SK-N-SH treated with all-trans-retinoic acid at 6 μM for 48 hours (cell line): ENCODE measurements around the gene PDAP1.
A peak's percentile ranks its signal among the peaks of the same experiment; 100 is the strongest.

ENCODE experiments used
- ATAC-seq: fragments of 200-7000 bp; cut with Tn5 transposase; 3 replicates; pipeline ENCODE4 v1.9.1; 2020; ENCODE audit warnings: mild to moderate bottlenecking, moderate library complexity
- ARNTL ChIP-seq: fragments of 450-650 bp; formaldehyde crosslinking; IDR thresholded peaks from 2 replicates; pipeline ENCODE4 v1.5.0; 2020; ENCODE audit warnings: low read depth, mild to moderate bottlenecking, moderate library complexity, borderline replicate concordance
- BACH2 ChIP-seq: fragments of 250-450 bp; sonication (Bioruptor Pico); IDR thresholded peaks from 2 replicates; pipeline ENCODE4 v1.9.0; 2021; ENCODE audit warnings: mild to moderate bottlenecking, borderline replicate concordance
- CREB5 ChIP-seq: fragments of 250-450 bp; sonication (Bioruptor Pico); IDR thresholded peaks from 2 replicates; pipeline ENCODE4 v1.5.1; 2020; ENCODE audit warnings: low read depth, mild to moderate bottlenecking, moderate library complexity
- CSDC2 ChIP-seq: fragments of 250-450 bp; sonication (Bioruptor Pico); IDR thresholded peaks from 2 replicates; pipeline ENCODE4 v1.5.0; 2020; ENCODE audit warnings: mild to moderate bottlenecking, moderate library complexity
- CSRNP3 ChIP-seq: fragments of 250-450 bp; sonication (Bioruptor Pico); IDR thresholded peaks from 2 replicates; pipeline ENCODE4 v1.5.1; 2021; ENCODE audit warnings: mild to moderate bottlenecking, moderate library complexity
- ESRRG ChIP-seq: fragments of 250-450 bp; sonication (Bioruptor Pico); IDR thresholded peaks from 2 replicates; pipeline ENCODE4 v1.6.1; 2021; ENCODE audit warnings: mild to moderate bottlenecking
- GLIS3 ChIP-seq: fragments of 250-450 bp; sonication (Bioruptor Pico); IDR thresholded peaks from 2 replicates; pipeline ENCODE4 v1.5.0; 2020; ENCODE audit warnings: mild to moderate bottlenecking, moderate library complexity
- ISL1 ChIP-seq: fragments of 250-450 bp; sonication (Bioruptor Pico); IDR thresholded peaks from 2 replicates; pipeline ENCODE4 v2.1.2; 2022; ENCODE audit warnings: mild to moderate bottlenecking, moderate library complexity
- OSR1 ChIP-seq: fragments of 250-450 bp; sonication (Bioruptor Pico); IDR thresholded peaks from 2 replicates; pipeline ENCODE4 v1.8.0; 2022; ENCODE audit warnings: moderate library complexity, mild to moderate bottlenecking, inconsistent platforms
- PATZ1 ChIP-seq: fragments of 250-450 bp; sonication (Bioruptor Pico); IDR thresholded peaks from 2 replicates; pipeline ENCODE4 v1.8.0; 2020; ENCODE audit warnings: mild to moderate bottlenecking, moderate library complexity, borderline replicate concordance
- PPARA ChIP-seq: fragments of 250-450 bp; sonication (Bioruptor Pico); IDR thresholded peaks from 2 replicates; pipeline ENCODE4 v1.5.0; 2020; ENCODE audit warnings: mild to moderate bottlenecking, borderline replicate concordance
- SNAI2 ChIP-seq: fragments of 250-450 bp; sonication (Bioruptor Pico); IDR thresholded peaks from 2 replicates; pipeline ENCODE4 v1.5.0; 2020; ENCODE audit warnings: mild to moderate bottlenecking, moderate library complexity
- TCF4 ChIP-seq: fragments of 250-450 bp; sonication (Bioruptor Pico); IDR thresholded peaks from 2 replicates; pipeline ENCODE4 v1.8.0; 2021; ENCODE audit warnings: mild to moderate bottlenecking, moderate library complexity, borderline replicate concordance
- TOX ChIP-seq: fragments of 250-450 bp; sonication (Bioruptor Pico); IDR thresholded peaks from 2 replicates; pipeline ENCODE4 v1.8.0; 2021; ENCODE audit warnings: mild to moderate bottlenecking, moderate library complexity, borderline replicate concordance
- ZC3H10 ChIP-seq: fragments of 250-450 bp; sonication (Bioruptor Pico); IDR thresholded peaks from 2 replicates; pipeline ENCODE4 v1.5.1; 2021; ENCODE audit warnings: mild to moderate bottlenecking, moderate library complexity
- ZFP3 ChIP-seq: fragments of 250-450 bp; sonication (Bioruptor Pico); IDR thresholded peaks from 2 replicates; pipeline ENCODE4 v1.5.0; 2020; ENCODE audit warnings: mild to moderate bottlenecking, moderate library complexity
- ZFP30 ChIP-seq: fragments of 450-650 bp; formaldehyde crosslinking; IDR thresholded peaks from 2 replicates; pipeline ENCODE4 v1.5.0; 2022; ENCODE audit warnings: mild to moderate bottlenecking, moderate library complexity
- ZNF565 ChIP-seq: fragments of 450-650 bp; formaldehyde crosslinking; conservative IDR thresholded peaks from 2 replicates; pipeline ENCODE4 v1.5.0; 2020; ENCODE audit warnings: low read depth, mild to moderate bottlenecking, moderate library complexity
- ZNF70 ChIP-seq: fragments of 450-650 bp; formaldehyde crosslinking; IDR thresholded peaks from 2 replicates; pipeline ENCODE4 v1.5.0; 2020; ENCODE audit warnings: mild to moderate bottlenecking, moderate library complexity

Gene PDAP1

GRCh38 chr7:99408379-99409191 lies at the start of gene PDAP1, which contains the start of gene BUD31:
Gene PDAP1, minus strand, starts transcription at chr7:99408597. Its CDS starts 49 bp downstream, at chr7:99408548.
Gene BUD31, plus strand, starts transcription at chr7:99408969. Its CDS starts 2,124 bp downstream, at chr7:99411093.
- peak; percentile 82; the same call in 1 of the 2 replicates for TF ChIP-seq BACH2
- no peak for TF ChIP-seq ZNF70
- no peak for TF ChIP-seq ZC3H10 (CRISPR knock-in tag)
- peak; percentile 71; the same call in 1 of the 2 replicates for TF ChIP-seq CREB5 (CRISPR knock-in tag)
- ATAC-seq: peak; percentile 88

GRCh38 chr7:99457650-99458493 lies 49.5 kb upstream of the PDAP1 start:
- ATAC-seq: no peak
- TF ChIP-seq CREB5 (CRISPR knock-in tag): no peak
- no peak for TF ChIP-seq ESRRG (CRISPR knock-in tag)
- TF ChIP-seq PATZ1 (CRISPR knock-in tag): no peak
- no peak for TF ChIP-seq BACH2
- TF ChIP-seq ARNTL: no peak
- TF ChIP-seq TOX (CRISPR knock-in tag): no peak

GRCh38 chr7:99457050-99457649 lies 48.8 kb upstream of the PDAP1 start:
- no peak for ATAC-seq
- TF ChIP-seq ZNF565 (no peak), ESRRG (CRISPR knock-in tag) (no peak), ZC3H10 (CRISPR knock-in tag) (no peak), TCF4 (CRISPR knock-in tag) (no peak), ZFP3 (CRISPR knock-in tag) (no peak), PPARA (CRISPR knock-in tag) (no peak), ARNTL (no peak), CSRNP3 (CRISPR knock-in tag) (no peak), ISL1 (no peak), BACH2 (no peak), ZFP30 (CRISPR knock-in tag) (no peak)

GRCh38 chr7:99456288-99456687 lies 47.9 kb upstream of the PDAP1 start:
- no peak for TF ChIP-seq TOX (CRISPR knock-in tag)
- no peak for TF ChIP-seq PPARA (CRISPR knock-in tag)
- TF ChIP-seq CSDC2 (CRISPR knock-in tag): no peak
- no peak for TF ChIP-seq OSR1
- no peak for TF ChIP-seq GLIS3 (CRISPR knock-in tag)
- no peak for TF ChIP-seq ARNTL
- no peak for TF ChIP-seq ZC3H10 (CRISPR knock-in tag)
- no peak for TF ChIP-seq CREB5 (CRISPR knock-in tag)
- TF ChIP-seq SNAI2 (CRISPR knock-in tag): no peak
- no peak for TF ChIP-seq ISL1
- no peak for ATAC-seq
